Upper lobe of right lung (tissue), 1 donor: ENCODE data around the gene RP9. TPM values are rescaled to one million over a fixed set of nuclear protein-coding genes. Genes with fewer than 3 reads are reported as not detected.

Source experiments
- ATAC-seq: fragments of 200-7000 bp; cut with Tn5 transposase; one replicate; pipeline ENCODE4 v1.9.1; 2020; ENCODE audit warnings: mild to moderate bottlenecking, moderate library complexity
- DNase-seq: peaks from one replicate; pipeline ENCODE4 v3.0.0-alpha.2; 2020
- H3K27ac ChIP-seq: fragments of 200-600 bp; one replicate; pipeline ENCODE4 v1.8.0; 2022
- H3K27me3 ChIP-seq: fragments of 200-600 bp; one replicate; pipeline ENCODE4 v1.8.0; 2022; ENCODE audit warnings: mild to moderate bottlenecking
- H3K36me3 ChIP-seq: fragments of 200-600 bp; one replicate; pipeline ENCODE4 v1.8.0; 2022
- H3K4me1 ChIP-seq: fragments of 200-600 bp; one replicate; pipeline ENCODE4 v1.8.0; 2022
- H3K4me3 ChIP-seq: fragments of 200-600 bp; one replicate; pipeline ENCODE4 v1.8.0; 2022; ENCODE audit warnings: mild to moderate bottlenecking
- H3K9me3 ChIP-seq: fragments of 200-600 bp; one replicate; pipeline ENCODE4 v1.8.0; 2022
- intact Hi-C: fragments of 100-400 bp; cut with DNase I; formaldehyde crosslinking; loops from one replicate; pipeline ENCODE4 v1.11.0; 2022
- long read RNA-seq: library from polyadenylated mRNA; unstranded; transcript quantifications from one replicate; pipeline ENCODE4 v2.0.0, GENCODE V29; 2021
- total RNA-seq: library from RNA; stranded (reverse); fragmentation: NEBNext Ultra II Directional; extraction: Animal tissue kit (Norgen Biotek cat#: 25700); gene quantifications from one replicate; pipeline ENCODE4 v1.2.1, GENCODE V29; 2021
- TF ChIP-seq, protein P1 (sequence below): fragments of 200-600 bp; IDR thresholded peaks from one replicate; pipeline ENCODE4 v1.8.0; 2022; ENCODE audit warnings: antibody characterized with exemption
- donor health status: DM: no; HTN: yes; CAD: no; lungs with severe emphysema.

The RP9 gene, protein sequence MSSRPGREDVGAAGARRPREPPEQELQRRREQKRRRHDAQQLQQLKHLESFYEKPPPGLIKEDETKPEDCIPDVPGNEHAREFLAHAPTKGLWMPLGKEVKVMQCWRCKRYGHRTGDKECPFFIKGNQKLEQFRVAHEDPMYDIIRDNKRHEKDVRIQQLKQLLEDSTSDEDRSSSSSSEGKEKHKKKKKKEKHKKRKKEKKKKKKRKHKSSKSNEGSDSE
- total RNA-seq: 11.9 TPM
- long read RNA-seq, transcript RP9-201 (6 exons, 1,121 nt): major isoform, 15 of 18 reads
- long read RNA-seq, partial matches to known transcripts: 0 of 18 reads
- long read RNA-seq, other reads (novel, unspliced or antisense): 3 of 18 reads

DNA sequence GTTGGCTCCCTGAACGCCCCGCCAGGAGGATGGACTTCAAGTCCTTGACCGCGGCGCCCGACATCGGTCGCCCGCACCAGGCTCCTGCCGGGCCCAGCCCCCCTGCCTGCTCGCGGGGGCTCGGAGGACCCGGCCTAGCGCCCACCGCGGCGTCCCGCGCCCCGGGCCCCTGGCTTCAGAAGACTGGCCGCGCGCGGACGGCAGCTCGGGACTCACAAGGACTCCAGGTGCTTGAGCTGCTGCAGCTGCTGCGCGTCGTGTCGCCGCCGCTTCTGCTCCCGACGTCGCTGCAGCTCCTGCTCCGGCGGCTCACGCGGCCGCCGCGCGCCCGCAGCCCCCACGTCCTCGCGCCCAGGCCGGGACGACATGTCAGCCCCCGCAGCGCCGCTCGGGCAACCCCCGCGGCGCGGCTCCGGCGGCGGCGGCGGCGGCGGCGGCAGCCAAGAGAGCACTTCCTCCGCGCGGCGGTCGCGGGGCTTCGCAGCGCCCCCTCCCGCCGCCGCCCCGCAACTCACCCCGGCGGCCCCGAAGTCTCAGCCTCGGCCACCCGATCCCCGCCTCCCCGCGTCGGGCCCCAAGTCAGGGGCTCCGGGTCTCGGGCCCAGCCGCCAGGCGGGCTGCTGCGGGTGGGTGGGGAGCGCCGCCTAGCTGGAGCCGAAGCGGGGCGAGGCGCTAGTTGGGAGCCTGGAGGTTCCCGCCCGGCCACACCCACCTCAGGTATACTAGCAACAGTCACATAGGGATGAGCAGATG lies at the start of gene RP9:
TSS of gene RP9 (minus strand) at position 400 of the 753 bp plus-strand sequence. CDS start at position 368, 32 bp downstream.
- intact Hi-C loops: no loop called here
- Histone ChIP-seq H3K4me3 (peak within 1 kb of the TSS; percentile 95), H3K9me3 (no peaks in the 10 kb centered on the region), H3K36me3 (no peaks in the 10 kb centered on the region), H3K27me3 (no peaks in the 10 kb centered on the region), H3K27ac (peak within 1 kb of the TSS; percentile 84), H3K4me1 (peaks cover 30% of the 10 kb centered on the region)
- DNase-seq (peak; percentile 88), ATAC-seq (peak; percentile 97)
- TF ChIP-seq, protein P1, sequence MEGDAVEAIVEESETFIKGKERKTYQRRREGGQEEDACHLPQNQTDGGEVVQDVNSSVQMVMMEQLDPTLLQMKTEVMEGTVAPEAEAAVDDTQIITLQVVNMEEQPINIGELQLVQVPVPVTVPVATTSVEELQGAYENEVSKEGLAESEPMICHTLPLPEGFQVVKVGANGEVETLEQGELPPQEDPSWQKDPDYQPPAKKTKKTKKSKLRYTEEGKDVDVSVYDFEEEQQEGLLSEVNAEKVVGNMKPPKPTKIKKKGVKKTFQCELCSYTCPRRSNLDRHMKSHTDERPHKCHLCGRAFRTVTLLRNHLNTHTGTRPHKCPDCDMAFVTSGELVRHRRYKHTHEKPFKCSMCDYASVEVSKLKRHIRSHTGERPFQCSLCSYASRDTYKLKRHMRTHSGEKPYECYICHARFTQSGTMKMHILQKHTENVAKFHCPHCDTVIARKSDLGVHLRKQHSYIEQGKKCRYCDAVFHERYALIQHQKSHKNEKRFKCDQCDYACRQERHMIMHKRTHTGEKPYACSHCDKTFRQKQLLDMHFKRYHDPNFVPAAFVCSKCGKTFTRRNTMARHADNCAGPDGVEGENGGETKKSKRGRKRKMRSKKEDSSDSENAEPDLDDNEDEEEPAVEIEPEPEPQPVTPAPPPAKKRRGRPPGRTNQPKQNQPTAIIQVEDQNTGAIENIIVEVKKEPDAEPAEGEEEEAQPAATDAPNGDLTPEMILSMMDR: peak; percentile 50

DNA sequence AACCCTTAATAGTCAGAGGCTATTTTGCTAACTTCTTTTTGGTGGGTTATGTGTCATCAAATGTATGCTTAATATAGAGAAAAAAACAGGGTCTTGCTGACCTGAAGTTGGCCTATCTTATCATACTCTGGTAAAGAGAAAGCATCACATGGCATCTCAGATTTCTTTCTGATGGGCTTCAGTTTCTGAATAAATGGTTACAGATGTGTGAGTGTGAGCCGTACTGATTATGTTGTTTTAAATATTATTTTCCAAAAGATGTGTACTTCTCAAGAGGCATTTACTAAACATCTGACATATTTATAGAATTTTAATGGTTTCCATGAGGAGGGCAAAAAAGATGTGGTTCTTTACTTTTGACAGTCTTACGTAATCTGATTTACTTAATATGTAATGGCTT lies 48.6 kb upstream of the RP9 start:
- Histone ChIP-seq H3K27me3 (no peaks in the 10 kb centered on the region), H3K4me1 (no peaks in the 10 kb centered on the region), H3K36me3 (peaks cover 5% of the 10 kb centered on the region), H3K27ac (no peak overlapping the region), H3K4me3 (no peak overlapping the region), H3K9me3 (no peaks in the 10 kb centered on the region)
- no peak for DNase-seq
- TF ChIP-seq, protein P1: no peak
- no peak for ATAC-seq
- intact Hi-C loops: no loop called here

DNA sequence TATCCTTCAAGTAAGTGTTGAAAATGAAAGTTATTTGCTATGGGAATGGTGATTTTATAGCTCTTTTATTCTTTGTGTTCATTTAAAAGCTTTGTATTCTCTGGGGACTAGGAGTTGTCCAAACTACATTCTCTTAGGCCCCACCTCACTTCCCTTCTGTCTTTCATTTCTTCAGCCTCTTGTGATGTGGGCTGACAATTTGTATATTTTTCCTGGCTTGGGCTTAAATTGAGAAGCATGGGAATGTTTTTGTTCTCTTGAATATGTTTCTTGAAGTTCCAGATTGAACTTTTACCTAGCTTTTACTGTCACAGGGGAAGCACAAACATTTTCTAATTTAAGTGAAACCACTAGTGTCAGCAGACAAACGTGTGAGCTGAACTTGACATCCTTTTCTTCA lies 48.1 kb upstream of the RP9 start:
- intact Hi-C loops: no loop called here
- no peak for ATAC-seq
- H3K36me3 ChIP-seq: peaks cover 5% of the 10 kb centered on the region
- DNase-seq: no peak
- H3K9me3 ChIP-seq: no peaks in the 10 kb centered on the region
- no peak overlapping the region for H3K27ac ChIP-seq
- no peaks in the 10 kb centered on the region for H3K4me1 ChIP-seq
- H3K27me3 ChIP-seq: no peaks in the 10 kb centered on the region
- H3K4me3 ChIP-seq: no peak overlapping the region
- TF ChIP-seq, protein P1: no peak

DNA sequence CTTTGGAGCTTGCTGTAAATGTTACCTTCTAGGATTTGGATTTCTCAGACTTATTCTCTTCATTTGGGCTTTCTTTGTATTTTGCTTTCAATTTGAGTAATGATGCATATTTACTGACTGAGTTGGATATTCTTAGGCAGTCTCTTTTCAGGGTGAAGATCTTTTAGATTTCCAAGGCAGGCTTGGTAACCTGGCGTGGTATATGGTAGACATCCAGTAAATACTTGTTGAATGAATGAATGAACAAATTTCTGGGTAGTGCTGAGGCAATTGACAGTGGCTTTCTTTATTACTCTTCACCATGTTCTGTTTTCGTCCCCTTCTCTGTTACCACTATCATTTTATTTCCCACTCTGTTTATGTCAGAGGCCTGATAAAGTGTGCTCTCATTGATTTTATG lies 47.2 kb upstream of the RP9 start:
- TF ChIP-seq, protein P1: no peak
- Histone ChIP-seq H3K36me3 (peaks cover 5% of the 10 kb centered on the region), H3K4me3 (no peak overlapping the region), H3K4me1 (no peaks in the 10 kb centered on the region), H3K27ac (no peak overlapping the region), H3K9me3 (no peaks in the 10 kb centered on the region), H3K27me3 (no peaks in the 10 kb centered on the region)
- intact Hi-C loops: no loop called here
- ATAC-seq (no peak), DNase-seq (no peak)

DNA sequence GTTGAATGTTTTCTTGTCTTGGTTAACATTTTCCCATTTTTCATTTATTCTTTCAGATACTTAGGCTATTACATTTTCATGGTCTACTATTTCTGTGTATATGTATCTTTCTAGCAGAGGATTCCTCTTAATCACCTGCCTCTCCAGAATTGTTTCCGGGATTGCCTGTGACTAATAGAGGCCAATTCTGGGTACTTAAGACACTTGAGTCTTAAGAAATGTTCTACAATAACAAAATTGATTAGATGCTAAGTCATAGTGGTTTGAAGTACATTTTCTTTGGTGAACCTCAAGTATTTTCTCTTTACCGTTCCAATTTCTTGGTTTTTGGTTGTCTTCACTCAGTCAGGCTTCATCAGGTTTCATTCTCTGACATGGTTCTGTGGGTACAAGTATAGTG lies 46.6 kb upstream of the RP9 start:
- Histone ChIP-seq H3K4me3 (no peak overlapping the region), H3K36me3 (peaks cover 5% of the 10 kb centered on the region), H3K27me3 (no peaks in the 10 kb centered on the region), H3K4me1 (no peaks in the 10 kb centered on the region), H3K9me3 (no peaks in the 10 kb centered on the region), H3K27ac (no peak overlapping the region)
- DNase-seq (no peak), ATAC-seq (no peak)
- intact Hi-C loops: no loop called here
- TF ChIP-seq, protein P1: no peak
